HG02970 (cell line): ENCODE measurements around the gene C6orf62.
"Not testable (repeated sequence)": the region's sequence is repeated elsewhere in the genome, so short reads cannot be mapped to it uniquely, and the experiment has no call there.

Experiments
- ATAC-seq: cut with Tn5 transposase; IDR thresholded peaks from one replicate; pipeline ENCODE4 v1.9.1; 2021; ENCODE audit warnings: mild to moderate bottlenecking, moderate library complexity, moderate number of reproducible peaks; ENCODE audit not compliant: unreplicated experiment, low FRiP score

C6orf62 gene

DNA sequence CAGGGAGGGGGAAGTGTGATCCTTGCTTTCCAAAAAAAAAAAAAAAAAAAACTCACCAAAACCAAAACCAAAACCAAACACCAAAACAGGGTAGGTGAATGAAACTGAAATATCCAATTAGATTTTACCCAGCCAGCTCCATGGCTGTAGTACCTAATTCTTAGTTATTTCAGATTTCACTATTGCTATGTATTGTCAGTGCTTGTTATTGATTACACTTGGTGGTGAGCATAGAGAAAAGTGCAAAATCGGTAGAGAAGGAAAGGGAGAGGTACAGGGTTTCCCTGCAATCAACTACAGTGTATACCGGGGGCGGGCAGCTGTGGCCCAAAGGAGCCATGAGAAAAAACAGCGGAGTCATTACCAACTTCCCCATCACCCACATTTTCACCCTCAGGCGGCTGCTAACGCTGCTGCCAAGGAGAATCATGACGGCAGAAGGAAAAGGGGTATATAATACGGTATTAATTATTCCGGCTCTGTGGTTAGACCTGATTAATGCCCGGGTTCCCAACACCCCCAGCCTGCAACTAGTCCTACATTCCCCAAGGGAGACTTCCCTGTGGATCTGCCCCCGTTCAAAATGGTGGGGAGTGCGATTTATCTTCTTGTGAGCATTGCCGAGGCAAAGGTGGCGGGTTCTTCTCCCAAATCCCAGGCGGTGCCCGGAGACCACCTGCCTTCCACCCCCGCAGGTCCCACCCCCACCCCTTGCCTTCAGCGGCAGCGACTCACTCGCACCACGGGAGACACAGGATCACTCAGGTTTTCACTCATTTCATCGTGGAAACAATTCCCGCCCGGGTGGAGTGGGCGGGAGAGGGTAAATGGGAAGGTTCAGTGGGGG lies at the start of gene C6orf62:
TSS of gene C6orf62 (minus strand) at position 30 of the 847 bp plus-strand sequence. CDS start 486 bp downstream, outside the sequence.
- no peak for ATAC-seq

- no peak for ATAC-seq
Measured at GRCh38 chr6:24768361-24768760, 49.4 kb upstream of the C6orf62 start.

DNA sequence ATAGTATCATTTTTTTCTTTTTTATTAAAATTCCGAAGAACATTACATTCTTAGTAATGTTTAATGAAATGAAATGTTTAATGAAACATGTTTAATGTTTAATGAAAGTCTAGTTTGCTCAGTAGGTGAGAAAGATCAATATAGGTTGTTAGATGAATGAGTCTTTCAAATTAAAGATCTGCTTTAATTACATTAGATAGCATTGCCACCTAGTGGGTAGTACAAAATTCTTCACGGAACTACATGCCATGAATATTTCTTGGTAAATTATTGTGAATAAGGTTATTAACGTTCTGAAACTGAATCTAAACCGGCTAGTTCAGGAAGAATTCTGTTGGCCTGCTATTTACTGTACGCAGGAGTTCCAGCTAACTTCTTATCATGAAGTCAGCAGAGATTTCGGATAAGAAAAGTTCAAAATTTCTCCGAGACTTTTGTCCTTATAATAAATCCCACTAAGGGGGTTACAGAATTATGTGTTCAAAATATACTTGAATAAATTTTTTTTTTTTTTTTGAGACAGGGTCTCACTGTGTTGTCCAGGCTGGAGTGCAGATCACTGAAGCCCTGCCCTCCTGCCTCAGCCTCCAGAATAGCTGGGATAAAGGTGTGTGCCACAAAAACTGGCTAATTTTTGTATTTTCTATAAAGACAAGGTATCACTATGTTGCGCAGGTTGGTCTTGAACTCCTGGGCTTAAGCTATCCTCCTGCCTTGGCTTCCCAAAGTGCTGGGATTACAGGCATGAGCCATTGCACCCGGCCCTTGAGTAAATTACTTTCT lies 47.9 kb upstream of the C6orf62 start:
- no peak for ATAC-seq

GRCh38 chr6:24765968-24766367 lies 47.0 kb upstream of the C6orf62 start:
- not testable (repeated sequence) for ATAC-seq

- not testable (repeated sequence) for ATAC-seq
Measured at GRCh38 chr6:24764833-24765828, 46.2 kb upstream of the C6orf62 start.

GRCh38 chr6:24763578-24763977 lies 44.6 kb upstream of the C6orf62 start:
- ATAC-seq: no peak

- no peak for ATAC-seq
Measured at GRCh38 chr6:24761851-24762250, 42.9 kb upstream of the C6orf62 start.

DNA sequence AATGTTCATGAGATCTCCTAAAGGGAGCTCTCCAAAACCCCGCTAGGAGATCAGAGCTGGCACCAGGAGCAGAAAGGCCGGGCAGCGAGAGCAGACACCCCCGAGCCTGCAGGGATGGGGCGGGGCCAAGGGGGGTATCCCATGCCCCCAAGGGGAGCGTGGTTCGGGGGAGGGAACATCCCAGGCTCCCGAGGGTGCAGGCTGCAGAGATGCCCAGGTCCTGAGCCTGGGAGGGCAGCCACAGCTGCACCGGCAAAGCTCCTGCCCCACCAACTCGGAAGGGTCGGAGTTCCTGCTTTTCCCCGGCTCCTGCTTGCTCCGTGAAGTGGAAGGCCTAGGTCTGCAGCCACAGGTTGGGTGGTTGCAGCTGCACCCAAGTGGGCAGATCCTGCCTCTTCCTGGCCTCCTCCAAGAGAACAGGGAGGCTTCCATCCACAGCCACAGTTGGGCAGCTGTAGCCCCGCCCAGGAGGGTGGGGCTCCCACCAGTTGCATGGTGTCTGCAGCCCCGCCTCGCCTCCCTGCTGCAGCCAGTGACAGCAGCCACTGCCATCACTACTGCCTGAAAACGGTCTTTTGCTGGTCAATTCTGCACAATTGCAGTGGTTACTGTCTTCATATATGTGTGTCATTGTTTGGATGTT lies 42.4 kb upstream of the C6orf62 start:
- no peak for ATAC-seq

- no peak for ATAC-seq
Measured at GRCh38 chr6:24760210-24760609, 41.3 kb upstream of the C6orf62 start.

DNA sequence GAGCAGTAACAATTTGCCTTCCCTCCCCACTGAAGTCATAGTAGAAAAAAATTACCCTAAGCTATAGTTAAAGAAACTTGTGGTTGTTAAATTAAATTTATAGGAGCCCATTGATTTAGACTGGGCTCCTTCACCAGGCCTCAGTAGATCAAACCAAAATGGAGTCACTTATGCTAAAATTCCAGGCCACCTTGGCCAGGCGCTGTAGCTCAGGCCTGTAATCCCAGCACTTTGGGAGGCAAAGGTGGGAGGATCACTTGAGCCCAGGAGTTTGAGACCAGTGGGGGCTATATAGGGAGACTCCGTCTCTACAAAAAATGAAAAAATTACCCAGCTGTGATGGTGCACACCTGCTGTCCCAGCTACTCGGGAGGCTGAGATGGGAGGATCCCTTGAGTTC lies 40.8 kb upstream of the C6orf62 start:
- no peak for ATAC-seq

DNA sequence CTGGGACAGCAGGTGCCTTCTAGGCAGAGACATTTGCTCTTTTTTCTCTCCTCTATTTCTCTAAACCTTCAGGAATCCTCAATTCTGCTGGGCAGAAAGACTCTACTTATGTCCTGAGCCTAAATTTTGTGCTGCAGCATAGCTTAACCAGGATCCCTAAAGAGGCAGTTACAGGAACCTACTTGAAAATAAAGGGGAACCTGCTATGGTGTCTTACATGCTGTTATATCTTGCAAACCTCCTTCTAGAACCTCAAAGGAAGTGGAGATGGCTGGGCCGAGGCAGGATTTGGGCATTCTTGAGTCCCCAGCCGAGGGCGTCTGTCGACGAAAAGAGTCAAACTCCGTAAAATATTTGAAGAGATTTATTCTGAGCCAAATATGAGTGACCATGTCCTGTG lies 38.7 kb upstream of the C6orf62 start:
- no peak for ATAC-seq

DNA sequence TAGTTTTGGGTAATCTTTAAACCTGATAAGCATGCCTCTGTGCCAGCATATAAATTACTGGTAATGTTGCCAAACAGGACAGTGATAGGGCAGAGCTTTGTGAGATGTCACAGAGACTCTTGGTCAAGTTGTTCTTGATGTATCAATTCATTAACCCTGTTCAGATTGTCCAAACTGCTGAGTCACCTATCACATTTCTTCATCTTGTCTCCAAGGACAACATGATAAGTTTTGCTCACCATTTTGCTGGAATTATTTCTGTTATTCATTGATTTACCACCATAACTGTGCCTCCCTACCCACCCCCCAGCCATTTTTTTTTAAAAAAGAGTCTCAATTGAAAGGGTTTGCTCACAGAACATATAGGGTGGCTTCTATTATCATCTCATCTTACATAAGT lies 36.3 kb upstream of the C6orf62 start:
- no peak for ATAC-seq

DNA sequence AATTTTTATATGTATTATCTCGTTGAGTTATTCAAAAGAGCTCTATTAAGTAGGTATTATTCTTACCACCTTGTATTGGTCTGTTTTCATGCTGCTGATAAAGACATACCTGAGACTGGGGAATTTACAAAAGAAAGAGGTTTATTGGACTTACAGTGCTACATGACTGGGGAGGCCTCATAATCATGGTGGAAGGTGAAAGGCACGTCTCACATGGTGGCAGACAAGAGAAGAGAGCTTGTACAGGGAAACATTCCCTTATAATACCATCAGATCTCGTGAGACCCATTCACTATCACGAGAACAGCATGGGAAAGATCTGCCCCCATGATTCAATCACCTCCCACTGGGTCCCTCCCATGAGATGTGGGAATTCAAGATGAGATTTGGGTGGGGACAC lies 35.4 kb upstream of the C6orf62 start:
- not testable (repeated sequence) for ATAC-seq

DNA sequence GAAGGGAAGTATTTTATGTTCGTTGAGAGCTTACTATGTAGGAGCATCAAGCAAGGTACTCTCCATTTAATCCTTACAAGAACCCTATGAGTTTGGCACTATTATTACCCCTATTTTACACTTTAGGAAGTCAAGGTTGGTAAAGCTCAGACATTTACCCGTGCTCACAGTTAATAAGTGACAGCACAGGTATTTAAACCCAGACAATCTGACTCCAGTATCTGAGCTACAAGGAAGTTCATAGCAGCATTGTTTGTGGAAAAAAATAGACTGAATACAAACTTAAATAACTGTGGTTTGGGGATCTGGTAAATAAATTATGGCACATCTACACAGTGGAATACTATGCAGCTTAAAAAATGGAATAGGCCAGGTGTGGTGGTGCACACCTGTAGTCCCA lies 34.6 kb upstream of the C6orf62 start:
- ATAC-seq: no peak

DNA sequence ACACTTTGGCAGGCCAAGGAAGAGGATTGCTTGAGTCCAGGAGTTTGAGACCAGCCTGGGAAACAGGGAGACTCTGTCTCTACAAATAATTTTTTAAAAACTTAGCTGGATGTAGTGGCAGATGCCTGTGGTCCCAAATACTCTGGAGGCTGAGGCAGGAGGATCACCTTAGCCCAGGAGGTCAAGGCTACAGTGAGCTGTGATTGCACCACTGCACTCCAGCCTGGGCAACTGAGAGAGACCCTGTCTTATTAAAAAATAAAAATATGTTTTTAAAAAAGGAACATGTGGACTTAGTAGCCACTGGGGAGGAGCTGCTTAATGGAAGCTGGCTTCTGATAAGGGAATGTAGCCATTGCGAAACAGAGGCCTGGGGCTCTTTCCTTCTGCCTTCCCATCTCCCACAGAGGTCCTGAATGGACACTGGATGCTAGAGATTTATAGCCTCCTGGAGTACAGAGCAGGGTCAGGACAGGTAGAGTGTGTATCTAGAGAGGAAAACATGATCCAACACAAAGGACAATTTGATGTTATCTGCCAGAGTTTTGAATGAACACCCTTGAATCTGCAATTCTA lies 34.1 kb upstream of the C6orf62 start:
- no peak for ATAC-seq

DNA sequence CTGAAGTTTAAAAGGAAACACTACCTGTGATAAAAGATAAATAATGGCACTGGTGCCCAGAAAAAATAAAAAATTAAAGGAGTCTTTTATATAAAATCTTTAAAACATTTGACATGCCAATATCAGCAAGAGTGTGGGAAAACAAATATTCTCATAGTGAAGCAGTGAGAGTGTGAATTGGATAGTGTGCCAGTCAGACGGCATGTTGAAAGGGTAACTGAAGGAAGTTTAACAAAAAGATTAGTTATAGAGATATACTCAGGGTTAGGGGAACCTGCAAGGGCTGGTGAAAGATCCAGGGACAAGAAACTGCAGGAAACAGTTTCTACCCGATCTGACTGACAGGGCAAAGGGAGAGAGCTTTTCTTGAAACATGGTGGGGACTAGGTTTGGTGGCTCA lies 33.5 kb upstream of the C6orf62 start:
- ATAC-seq: no peak

DNA sequence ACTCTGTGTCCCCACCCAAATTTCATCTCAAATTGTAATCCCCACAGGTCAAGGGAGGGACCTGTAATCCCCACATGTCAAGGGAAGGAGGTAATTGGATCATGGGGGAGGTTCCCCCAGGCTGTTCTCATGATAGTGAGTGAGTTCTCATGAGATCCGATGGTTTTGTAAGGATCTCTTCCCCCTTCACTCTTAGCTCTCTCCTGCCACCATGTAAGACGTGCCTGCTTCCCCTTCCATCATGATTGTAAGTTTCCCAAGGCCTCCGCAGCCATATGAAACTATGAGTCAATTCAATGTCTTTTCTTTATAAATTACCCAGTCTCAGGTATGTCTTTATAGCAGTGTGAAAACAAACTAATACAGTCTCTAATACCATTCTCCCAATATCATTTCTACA lies 31.9 kb upstream of the C6orf62 start:
- ATAC-seq: not testable (repeated sequence)

GRCh38 chr6:24749297-24749696 lies 30.3 kb upstream of the C6orf62 start:
- ATAC-seq: no peak

DNA sequence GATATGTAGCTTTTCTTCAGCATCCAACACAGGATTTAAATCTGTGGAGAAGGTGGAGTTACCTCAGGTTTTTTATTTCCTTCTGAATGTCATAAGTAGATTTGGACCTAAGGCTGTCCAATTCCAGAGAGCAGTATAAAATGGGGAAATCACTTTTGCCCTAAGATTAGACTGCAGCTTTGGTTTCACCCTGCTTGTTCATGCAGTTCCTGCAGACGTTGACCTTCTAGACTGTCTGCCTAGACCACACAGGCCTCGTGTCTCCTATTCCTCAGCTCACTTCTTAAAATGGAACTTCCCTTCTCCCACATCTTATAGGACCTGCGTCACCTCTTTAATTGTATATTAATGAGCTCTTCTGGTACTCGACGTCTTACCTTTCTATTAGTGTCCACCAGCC lies 26.0 kb upstream of the C6orf62 start:
- no peak for ATAC-seq

- peak; percentile 19 for ATAC-seq
Measured at GRCh38 chr6:24743944-24744335, 25.0 kb upstream of the C6orf62 start.
